Measurements from ENCODE around the gene DIP2A. TPM values are rescaled to one million over a fixed set of nuclear protein-coding genes. Genes with fewer than 3 reads are reported as not detected.

The DIP2A gene
- total RNA-seq, 6 experiments from 2014 or later: 20.0 to 24.1 (median 21.7) TPM

DNA sequence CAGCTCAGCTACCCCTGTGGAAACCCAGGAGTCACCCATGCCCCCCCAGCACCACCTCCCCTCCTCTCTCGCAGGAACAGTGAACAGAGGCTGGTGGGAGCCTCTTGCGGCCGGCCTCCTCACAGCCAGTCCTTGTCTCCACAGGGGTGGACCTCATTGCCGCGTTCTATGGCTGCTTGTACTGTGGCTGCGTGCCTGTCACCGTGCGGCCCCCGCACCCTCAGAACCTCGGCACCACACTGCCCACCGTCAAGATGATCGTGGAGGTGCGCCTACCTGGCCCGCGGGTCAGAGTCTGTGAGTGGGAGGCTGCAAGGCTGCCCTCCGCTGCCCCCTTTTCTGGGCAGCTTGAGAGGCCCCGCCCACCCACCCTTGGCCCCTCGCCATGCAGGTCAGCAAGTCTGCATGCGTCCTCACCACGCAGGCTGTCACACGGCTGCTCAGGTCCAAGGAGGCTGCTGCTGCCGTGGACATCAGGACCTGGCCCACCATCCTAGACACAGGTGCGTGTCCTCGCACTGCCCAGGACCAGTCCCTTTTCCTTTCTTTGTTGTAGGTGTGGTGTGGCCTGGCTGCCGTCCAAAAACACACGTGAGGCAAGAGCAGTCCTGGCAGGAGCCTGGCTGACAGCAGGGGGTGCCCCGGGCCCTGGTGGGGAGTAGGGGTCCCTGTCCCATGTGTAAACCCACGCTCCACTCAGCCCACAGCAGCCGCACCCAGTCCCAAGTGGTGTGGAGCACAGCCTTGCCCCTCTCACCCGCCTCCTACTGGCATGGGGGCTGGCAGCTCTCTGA is 95.9 kb downstream of the DIP2A start:
- no peaks in the 10 kb centered on the region for H3K4me1 Mint-ChIP-seq (ENCODE audit: low read depth)
- TF ChIP-seq CTCF (IDR thresholded peaks at IDR 0.05): no peak
- no peak overlapping the region for H3K27ac Mint-ChIP-seq
- no peak for DNase-seq
- peaks cover 2% of the 10 kb centered on the region; the same call in 1 of the 2 replicates for H3K27me3 Mint-ChIP-seq (ENCODE audit: insufficient read depth)
- H3K9me3 Mint-ChIP-seq: no peaks in the 10 kb centered on the region
- no peak overlapping the region for H3K4me3 Mint-ChIP-seq
- peaks cover 18% of the 10 kb centered on the region for H3K36me3 Mint-ChIP-seq (ENCODE audit: low read depth)

DNA sequence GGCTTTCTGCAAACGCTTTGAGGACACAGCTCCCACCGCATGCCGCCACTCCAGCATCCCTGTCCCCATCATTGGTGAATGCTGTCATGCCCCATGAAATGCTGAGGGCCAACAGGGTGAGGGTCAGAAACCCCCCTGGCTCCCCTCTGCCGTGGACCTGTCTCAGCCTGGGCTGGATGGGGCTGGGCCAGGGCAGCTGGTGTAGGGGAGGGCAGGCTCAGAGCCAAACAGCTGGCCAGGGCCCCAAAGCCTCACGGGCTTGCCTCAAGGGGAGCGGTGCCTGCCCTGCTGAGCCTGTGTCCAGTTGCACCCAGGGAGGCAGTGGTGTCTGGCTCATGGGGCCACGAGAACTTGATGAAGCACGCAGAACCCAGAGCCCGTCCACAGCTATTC is 96.5 kb downstream of the DIP2A start:
- H3K9me3 Mint-ChIP-seq: no peaks in the 10 kb centered on the region
- no peak for DNase-seq

GRCh38 chr21:46555678-46556077 is 97.0 kb downstream of the DIP2A start:
- H3K27me3 Mint-ChIP-seq (ENCODE audit: insufficient read depth): peaks cover 2% of the 10 kb centered on the region; the same call in 1 of the 2 replicates
- no peaks in the 10 kb centered on the region for H3K9me3 Mint-ChIP-seq
- TF ChIP-seq CTCF (IDR thresholded peaks at IDR 0.05): no peak
- no peak overlapping the region for H3K27ac Mint-ChIP-seq
- no peak overlapping the region for H3K4me3 Mint-ChIP-seq
- peaks cover 17% of the 10 kb centered on the region for H3K36me3 Mint-ChIP-seq (ENCODE audit: low read depth)
- no peaks in the 10 kb centered on the region for H3K4me1 Mint-ChIP-seq (ENCODE audit: low read depth)
- DNase-seq: no peak

More for the DNA sequence above, 96.5 kb downstream of the DIP2A start:
- H3K36me3 Mint-ChIP-seq (ENCODE audit: low read depth): peaks cover 20% of the 10 kb centered on the region
- H3K4me3 Mint-ChIP-seq: no peak overlapping the region
- H3K27ac Mint-ChIP-seq: no peak overlapping the region
- TF ChIP-seq CTCF (IDR thresholded peaks at IDR 0.05): no peak
- H3K27me3 Mint-ChIP-seq (ENCODE audit: insufficient read depth): peaks cover 2% of the 10 kb centered on the region; the same call in 1 of the 2 replicates
- no peaks in the 10 kb centered on the region for H3K4me1 Mint-ChIP-seq (ENCODE audit: low read depth)

DNA sequence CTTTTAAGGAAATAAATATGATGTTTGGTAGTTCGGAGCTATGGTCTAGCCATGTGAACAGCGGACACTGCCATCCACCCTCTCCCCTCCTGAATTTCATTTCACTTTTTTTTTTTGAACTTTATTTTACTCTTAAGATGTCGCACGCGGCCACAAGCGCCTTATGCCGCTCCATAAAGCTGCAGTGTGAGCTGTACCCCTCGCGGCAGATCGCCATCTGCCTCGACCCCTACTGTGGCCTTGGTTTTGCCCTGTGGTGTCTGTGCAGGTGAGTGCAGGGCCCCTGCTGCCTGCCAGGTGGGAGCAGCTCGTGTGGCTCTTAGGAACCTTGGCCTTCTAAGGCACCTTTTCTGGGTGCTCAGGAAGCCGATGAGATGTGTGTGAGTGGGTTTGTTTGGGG is 98.1 kb downstream of the DIP2A start:
- TF ChIP-seq CTCF (IDR thresholded peaks at IDR 0.05): no peak
- Mint-ChIP-seq H3K36me3 (ENCODE audit: low read depth) (peaks cover 17% of the 10 kb centered on the region), H3K4me3 (no peak overlapping the region), H3K27ac (no peak overlapping the region), H3K4me1 (ENCODE audit: low read depth) (no peaks in the 10 kb centered on the region), H3K9me3 (no peaks in the 10 kb centered on the region), H3K27me3 (ENCODE audit: insufficient read depth) (peaks cover 2% of the 10 kb centered on the region; the same call in 1 of the 2 replicates)
- DNase-seq: no peak

DNA sequence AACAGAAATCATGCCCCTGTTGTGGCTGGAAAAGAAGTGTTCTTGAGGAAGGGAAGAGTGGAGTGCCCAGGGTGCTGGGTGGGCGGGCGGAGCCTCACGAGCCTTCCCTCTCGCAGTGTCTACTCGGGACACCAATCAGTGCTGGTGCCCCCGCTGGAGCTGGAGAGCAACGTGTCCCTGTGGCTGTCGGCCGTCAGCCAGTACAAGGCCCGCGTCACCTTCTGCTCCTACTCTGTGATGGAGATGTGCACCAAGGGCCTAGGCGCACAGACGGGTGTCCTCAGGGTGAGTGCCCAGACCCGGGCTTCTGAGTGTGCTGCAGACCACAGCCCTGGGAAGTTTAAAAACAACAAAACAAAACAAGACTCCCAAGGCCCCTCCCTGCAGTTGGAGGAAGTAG is 98.8 kb downstream of the DIP2A start:
- Mint-ChIP-seq H3K9me3 (no peaks in the 10 kb centered on the region), H3K4me1 (ENCODE audit: low read depth) (no peaks in the 10 kb centered on the region), H3K4me3 (no peak overlapping the region), H3K27ac (no peak overlapping the region), H3K27me3 (ENCODE audit: insufficient read depth) (peaks cover 2% of the 10 kb centered on the region; the same call in 1 of the 2 replicates), H3K36me3 (ENCODE audit: low read depth) (peaks cover 23% of the 10 kb centered on the region)
- no peak for DNase-seq
- TF ChIP-seq CTCF (IDR thresholded peaks at IDR 0.05): no peak

All from HFFc6 (cell line).